HEK293 (cell line): Measurements from ENCODE around the gene DOLK.

Experiments used
- CTCF ChIA-PET: fragments of 350-600 bp; formaldehyde crosslinking; extraction: SDS; loops from one replicate; lab custom pipeline; 2021; ENCODE audit warnings: antibody characterized with exemption; lab: Yijun Ruan, JAX
- POLR2A ChIA-PET: fragments of 300-600 bp; formaldehyde crosslinking; extraction: SDS; loops from one replicate; lab custom pipeline; 2020; ENCODE audit warnings: antibody characterized with exemption, inconsistent platforms; lab: Yijun Ruan, JAX
- H3K27ac ChIP-seq: fragments of 200-500 bp; sonication (Bioruptor generic); 2 replicates; pipeline ENCODE4 v1.5.1; 2014; ENCODE audit warnings: low read depth, low read length, control low read depth, inconsistent platforms; ENCODE audit errors: extremely low read depth
- H3K36me3 ChIP-seq, 2 experiments: fragments of 200-500 bp in 1 of 2; sonication (Bioruptor generic) in 1 of 2; 1 replicate in 1 of 2; 2 replicates in 1 of 2; pipeline ENCODE4 v1.5.1; 2014 to 2017; ENCODE audit warnings: inconsistent platforms in 2 of 2, low read length in 2 of 2; ENCODE audit not compliant: control insufficient read depth in 2 of 2, insufficient read depth in 1 of 2
- H3K4me1 ChIP-seq: fragments of 200-500 bp; sonication (Bioruptor generic); 2 replicates; pipeline ENCODE4 v1.5.1; 2014; ENCODE audit warnings: mild to moderate bottlenecking, low read length, inconsistent platforms; ENCODE audit not compliant: control insufficient read depth, insufficient read depth
- H3K4me3 ChIP-seq: 2 replicates; pipeline ENCODE4 v1.5.1; 2011; ENCODE audit warnings: low read depth, mild to moderate bottlenecking, control low read depth, low read length, moderate library complexity
- H3K9me3 ChIP-seq: fragments of 200-500 bp; sonication (Bioruptor generic); 2 replicates; pipeline ENCODE4 v1.5.1; 2014; ENCODE audit warnings: low read depth, low read length, inconsistent platforms; ENCODE audit not compliant: control insufficient read depth, insufficient read depth
- BCL11B ChIP-seq: fragments of 450-650 bp; formaldehyde crosslinking; IDR thresholded peaks from 2 replicates; pipeline ENCODE4 v1.5.1; 2016; ENCODE audit warnings: low read depth, missing biosample characterization, missing genetic modification characterization
- CTCF ChIP-seq: fragments of 450-650 bp; formaldehyde crosslinking; IDR thresholded peaks from 2 replicates; pipeline ENCODE4 v1.5.1; 2016; ENCODE audit warnings: missing biosample characterization, missing genetic modification characterization
- GLIS1 ChIP-seq: fragments of 450-650 bp; formaldehyde crosslinking; IDR thresholded peaks from 2 replicates; pipeline ENCODE4 v1.5.1; 2016; ENCODE audit warnings: missing biosample characterization, missing genetic modification characterization
- IKZF3 ChIP-seq: fragments of 450-650 bp; IDR thresholded peaks from 2 replicates; pipeline ENCODE4 v1.5.0; 2018; ENCODE audit warnings: missing biosample characterization, mild to moderate bottlenecking, missing genetic modification characterization, moderate library complexity
- INSM2 ChIP-seq: fragments of 450-650 bp; formaldehyde crosslinking; IDR thresholded peaks from 2 replicates; pipeline ENCODE4 v1.5.1; 2016; ENCODE audit warnings: missing biosample characterization, missing genetic modification characterization
- PRDM4 ChIP-seq: fragments of 450-650 bp; formaldehyde crosslinking; IDR thresholded peaks from 2 replicates; pipeline ENCODE4 v1.5.1; 2017; ENCODE audit warnings: missing biosample characterization, missing genetic modification characterization
- SCRT2 ChIP-seq: fragments of 450-650 bp; formaldehyde crosslinking; IDR thresholded peaks from 2 replicates; pipeline ENCODE4 v1.5.1; 2016; ENCODE audit warnings: missing biosample characterization, missing genetic modification characterization
- SP7 ChIP-seq: fragments of 450-650 bp; formaldehyde crosslinking; IDR thresholded peaks from 2 replicates; pipeline ENCODE4 v1.5.1; 2016; ENCODE audit warnings: missing biosample characterization, missing genetic modification characterization
- ZBTB17 ChIP-seq: fragments of 450-650 bp; formaldehyde crosslinking; IDR thresholded peaks from 2 replicates; pipeline ENCODE4 v1.5.1; 2016; ENCODE audit warnings: missing biosample characterization, missing genetic modification characterization
- ZBTB26 ChIP-seq: fragments of 450-650 bp; formaldehyde crosslinking; optimal IDR thresholded peaks from 2 replicates; pipeline ENCODE3; 2016; ENCODE audit warnings: missing biosample characterization, mild to moderate bottlenecking, missing genetic modification characterization
- ZBTB8A ChIP-seq: fragments of 450-650 bp; formaldehyde crosslinking; IDR thresholded peaks from 2 replicates; pipeline ENCODE4 v1.5.1; 2016; ENCODE audit warnings: missing biosample characterization, missing genetic modification characterization
- ZEB2 ChIP-seq: fragments of 450-650 bp; formaldehyde crosslinking; IDR thresholded peaks from 2 replicates; pipeline ENCODE4 v1.5.1; 2016; ENCODE audit warnings: missing biosample characterization, missing genetic modification characterization
- ZNF10 ChIP-seq: fragments of 450-650 bp; formaldehyde crosslinking; IDR thresholded peaks from 2 replicates; pipeline ENCODE4 v1.5.1; 2017; ENCODE audit warnings: missing biosample characterization, missing genetic modification characterization
- ZNF175 ChIP-seq: fragments of 450-650 bp; formaldehyde crosslinking; IDR thresholded peaks from 2 replicates; pipeline ENCODE4 v1.5.1; 2016; ENCODE audit warnings: missing biosample characterization, missing genetic modification characterization
- ZNF2 ChIP-seq: fragments of 450-650 bp; formaldehyde crosslinking; IDR thresholded peaks from 2 replicates; pipeline ENCODE4 v1.5.1; 2016; ENCODE audit warnings: missing biosample characterization, missing genetic modification characterization
- ZNF416 ChIP-seq: fragments of 450-650 bp; formaldehyde crosslinking; IDR thresholded peaks from 2 replicates; pipeline ENCODE4 v1.5.1; 2016; ENCODE audit warnings: missing biosample characterization, missing genetic modification characterization
- ZNF510 ChIP-seq: fragments of 450-650 bp; formaldehyde crosslinking; IDR thresholded peaks from 2 replicates; pipeline ENCODE4 v1.5.1; 2018; ENCODE audit warnings: mild to moderate bottlenecking, missing genetic modification characterization, missing biosample characterization; ENCODE audit not compliant: insufficient replicate concordance
- ZNF629 ChIP-seq: fragments of 450-650 bp; formaldehyde crosslinking; IDR thresholded peaks from 2 replicates; pipeline ENCODE4 v1.5.1; 2017; ENCODE audit warnings: missing biosample characterization, missing genetic modification characterization
- ZNF654 ChIP-seq: fragments of 450-650 bp; formaldehyde crosslinking; IDR thresholded peaks from 2 replicates; pipeline ENCODE4 v1.5.1; 2016; ENCODE audit warnings: low read depth, missing biosample characterization, missing genetic modification characterization
- ZNF704 ChIP-seq: fragments of 450-650 bp; formaldehyde crosslinking; IDR thresholded peaks from 2 replicates; pipeline ENCODE4 v1.5.1; 2016; ENCODE audit warnings: missing biosample characterization, missing genetic modification characterization
- ZSCAN30 ChIP-seq: fragments of 450-650 bp; IDR thresholded peaks from 2 replicates; pipeline ENCODE4 v1.5.1; 2018; ENCODE audit warnings: missing biosample characterization, mild to moderate bottlenecking, missing genetic modification characterization, moderate library complexity

The DOLK gene

GRCh38 chr9:128929560-128929959 is 17.8 kb downstream of the DOLK start:
- ChIA-PET CTCF (interaction anchor here (0.6 to 4.3 kb wide), 15 partner anchors 10 to 687 kb away, joined by 3 to 94 read pairs (median 6); partner anchors contain the start of genes KYAT1 and LRRC8A), POLR2A (interaction anchor here (0.7 to 1.5 kb wide), 5 partner anchors 14 to 500 kb away, joined by 3 to 5 read pairs (median 3); partner anchors contain the start of gene ENDOG)
- Histone ChIP-seq H3K27ac (no peak overlapping the region), H3K4me1 (no peaks in the 10 kb centered on the region), H3K4me3 (no peak overlapping the region), H3K9me3 (no peaks in the 10 kb centered on the region), H3K36me3 (no peaks in the 10 kb centered on the region)
- TF ChIP-seq BCL11B (tag by site-specific recombination): no peak
- TF ChIP-seq ZNF510 (tag by site-specific recombination): peak; percentile 100

GRCh38 chr9:128928624-128929023 is 18.8 kb downstream of the DOLK start:
- Histone ChIP-seq H3K27ac (no peak overlapping the region), H3K9me3 (no peaks in the 10 kb centered on the region), H3K36me3 (no peaks in the 10 kb centered on the region), H3K4me1 (no peaks in the 10 kb centered on the region)
- POLR2A ChIA-PET: interaction anchor here (0.6 to 1.2 kb wide), 3 partner anchors 15 to 246 kb away, joined by 3 to 6 read pairs (median 3); no protein-coding TSS in a partner anchor
- no peak for TF ChIP-seq ZSCAN30 (tag by site-specific recombination)
- peak; percentile 46; the same call in 1 of the 2 replicates for TF ChIP-seq GLIS1
- TF ChIP-seq, all 188 proteins: peak for 1
- CTCF ChIA-PET: interaction anchor here (0.5 to 4.3 kb wide), 50 partner anchors 9 to 841 kb away, joined by 3 to 94 read pairs (median 4); partner anchors contain the start of genes DOLK, ENDOG, KYAT1 and LRRC8A
- no peak overlapping the region for H3K4me3 ChIP-seq

GRCh38 chr9:128927731-128928411 is 19.5 kb downstream of the DOLK start:
- Histone ChIP-seq H3K27ac (no peak overlapping the region), H3K4me3 (no peak overlapping the region), H3K36me3 (no peaks in the 10 kb centered on the region), H3K9me3 (no peaks in the 10 kb centered on the region), H3K4me1 (no peaks in the 10 kb centered on the region)
- ChIA-PET CTCF (interaction anchor here (0.5 to 4.3 kb wide), 53 partner anchors 8 to 1740 kb away, joined by 3 to 94 read pairs (median 4); partner anchors contain the start of genes DOLK, ENDOG, KYAT1 and LRRC8A), POLR2A (interaction anchor here (0.6 to 1.1 kb wide), 2 partner anchors 49 to 76 kb away, joined by 3 to 4 read pairs; no protein-coding TSS in a partner anchor)
- TF ChIP-seq ZNF10 (tag by site-specific recombination) (no peak), ZNF704 (tag by site-specific recombination) (no peak), ZNF175 (no peak), ZBTB26 (tag by site-specific recombination) (no peak), ZBTB17 (tag by site-specific recombination) (peak; percentile 29; the same call in 1 of the 2 replicates), IKZF3 (tag by site-specific recombination) (peak; percentile 76), ZEB2 (tag by site-specific recombination) (peak; percentile 65), ZNF654 (peak; percentile 90), ZNF629 (tag by site-specific recombination) (no peak), SP7 (tag by site-specific recombination) (peak; percentile 34; the same call in 1 of the 2 replicates), BCL11B (tag by site-specific recombination) (peak; percentile 68; the same call in 1 of the 2 replicates), CTCF (tag by site-specific recombination) (peak; percentile 65), ZNF2 (tag by site-specific recombination) (peak; percentile 64; the same call in 1 of the 2 replicates), PRDM4 (tag by site-specific recombination) (peak; percentile 77), SCRT2 (tag by site-specific recombination) (no peak), ZBTB8A (tag by site-specific recombination) (0 out of 2 replicates have a peak, but pooled peaks have one; percentile 31), ZNF416 (no peak), INSM2 (tag by site-specific recombination) (no peak)
